Karpas-422 (cell line): ENCODE measurements around the gene PANK1. TPM values are rescaled to one million over a fixed set of nuclear protein-coding genes. Genes with fewer than 3 reads are reported as not detected.
A peak's percentile ranks its signal among the peaks of the same experiment; 100 is the strongest.

ENCODE experiments used
- DNase-seq: peaks from one replicate; pipeline ENCODE4 v3.0.0-alpha.2; 2015
- H2AFZ ChIP-seq: fragments of 200-600 bp; sonication (generic); 2 replicates; pipeline ENCODE4 v1.6.1; 2014; ENCODE audit warnings: antibody characterized with exemption, low read length, mixed read lengths
- H3K27ac ChIP-seq: fragments of 200-600 bp; sonication (generic); 2 replicates; pipeline ENCODE4 v1.5.1; 2014; ENCODE audit warnings: mild to moderate bottlenecking, low read length, moderate library complexity
- H3K27me3 ChIP-seq: fragments of 200-600 bp; sonication (generic); 2 replicates; pipeline ENCODE4 v1.6.1; 2014; ENCODE audit warnings: low read length, mixed read lengths
- H3K36me3 ChIP-seq: fragments of 200-600 bp; sonication (generic); 2 replicates; pipeline ENCODE4 v1.6.1; 2014; ENCODE audit warnings: low read length, mixed read lengths; ENCODE audit not compliant: insufficient read depth
- H3K4me1 ChIP-seq: fragments of 200-600 bp; sonication (generic); 2 replicates; pipeline ENCODE4 v1.6.1; 2014; ENCODE audit warnings: mild to moderate bottlenecking, low read length, mixed read lengths
- H3K4me2 ChIP-seq: fragments of 200-600 bp; sonication (generic); 2 replicates; pipeline ENCODE4 v1.6.1; 2014; ENCODE audit warnings: low read length, low read depth, mild to moderate bottlenecking; ENCODE audit not compliant: poor library complexity, severe bottlenecking
- H3K4me3 ChIP-seq: fragments of 200-600 bp; sonication (generic); 2 replicates; pipeline ENCODE4 v1.5.1; 2014; ENCODE audit warnings: mild to moderate bottlenecking, antibody characterized with exemption, low read length, mixed read lengths
- H3K79me2 ChIP-seq: fragments of 200-600 bp; sonication (generic); 2 replicates; pipeline ENCODE4 v1.6.1; 2014; ENCODE audit warnings: mild to moderate bottlenecking, low read length, mixed read lengths
- H3K9ac ChIP-seq: fragments of 200-600 bp; sonication (generic); 2 replicates; pipeline ENCODE4 v1.6.0; 2014; ENCODE audit warnings: low read length
- H3K9me2 ChIP-seq: fragments of 200-600 bp; sonication (generic), shearing (Covaris generic); replicated peaks from 2 replicates; pipeline ENCODE4 v1.6.0; 2014; ENCODE audit warnings: mild to moderate bottlenecking, low read length, moderate library complexity; ENCODE audit not compliant: insufficient read depth
- H3K9me3 ChIP-seq: fragments of 300-700, 200-600 bp; sonication (generic); 2 replicates; pipeline ENCODE4 v1.6.1; 2014; ENCODE audit warnings: low read length, mixed read lengths
- H4K20me1 ChIP-seq: fragments of 200-600 bp; sonication (generic); 2 replicates; pipeline ENCODE4 v1.6.1; 2014; ENCODE audit warnings: mild to moderate bottlenecking, antibody characterized with exemption, low read length, low read depth; ENCODE audit not compliant: insufficient read depth
- total RNA-seq: library from RNA; depleted of rRNA; stranded (reverse); fragments of >200 nt; shearing (Covaris generic); gene quantifications from 2 replicates; pipeline ENCODE4 v1.2.3, GENCODE V29; 2014; ENCODE audit warnings: low replicate concordance

Gene PANK1
- total RNA-seq, 1 experiment from 2014 or later = 8.1 TPM

DNA sequence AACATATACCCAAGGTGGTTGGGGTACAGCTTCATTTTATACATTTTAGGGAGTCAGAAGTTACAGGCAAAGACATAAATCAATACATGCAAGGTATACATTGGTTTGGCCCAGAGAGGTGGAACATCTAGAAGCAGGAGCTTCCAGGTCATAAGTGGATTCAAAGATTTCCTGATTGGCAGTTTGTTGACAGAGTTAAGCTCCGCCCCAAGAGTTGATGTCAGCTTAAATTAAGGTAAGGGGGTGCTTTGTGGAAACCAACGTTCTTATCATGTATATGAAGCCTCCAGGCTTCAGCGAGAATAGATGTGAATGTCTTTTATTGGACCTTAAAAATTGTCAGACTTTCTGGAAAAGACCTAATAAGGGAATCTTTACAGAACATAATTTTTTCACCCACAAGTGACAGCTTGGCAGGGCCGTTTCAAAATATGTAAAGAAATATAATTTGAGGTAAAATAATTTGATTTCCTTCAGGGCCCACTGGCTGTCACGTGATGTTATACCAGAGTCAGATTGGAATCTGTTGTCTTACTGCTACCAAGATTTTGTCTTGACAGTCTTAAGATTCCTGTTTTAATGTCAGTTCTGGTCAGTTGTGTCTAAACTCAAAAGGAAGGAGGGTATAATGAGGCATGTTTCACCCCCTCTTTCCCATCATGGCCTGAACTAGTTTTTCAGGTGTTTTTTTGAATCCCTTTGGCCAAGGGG, 6.3 kb upstream of the PANK1 start:
- Histone ChIP-seq H3K79me2 (no peaks in the 10 kb centered on the region), H3K27ac (no peak overlapping the region), H3K9me2 (no peaks in the 10 kb centered on the region), H3K4me1 (peaks cover 28% of the 10 kb centered on the region), H3K9me3 (no peaks in the 10 kb centered on the region), H3K36me3 (no peaks in the 10 kb centered on the region), H2AFZ (no peak overlapping the region), H4K20me1 (no peaks in the 10 kb centered on the region), H3K9ac (no peak overlapping the region), H3K4me2 (no peak overlapping the region), H3K4me3 (no peak overlapping the region), H3K27me3 (no peaks in the 10 kb centered on the region)
- DNase-seq = no peak

DNA sequence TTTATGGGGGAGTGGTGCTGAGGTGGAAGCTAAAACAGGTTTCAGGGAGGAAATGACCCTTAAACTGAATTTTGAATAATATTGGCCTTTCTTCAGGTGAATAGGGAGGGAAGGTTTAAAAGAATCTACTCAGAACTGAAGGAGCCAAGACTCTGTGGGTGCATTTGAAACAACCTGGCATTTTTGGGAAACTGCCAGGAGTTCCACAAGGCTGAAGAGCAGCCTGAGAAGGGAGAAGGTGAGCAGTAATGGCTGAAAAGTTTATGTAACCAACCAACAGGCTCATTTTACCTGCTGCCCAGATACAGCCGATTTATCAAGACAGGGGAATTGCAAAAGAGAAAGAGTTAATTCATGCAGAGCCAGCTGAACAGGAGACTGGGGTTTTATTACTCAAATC, 4.0 kb upstream of the PANK1 start:
- Histone ChIP-seq H3K36me3 (no peaks in the 10 kb centered on the region), H3K27ac (no peak overlapping the region)
- no peak for DNase-seq

DNA sequence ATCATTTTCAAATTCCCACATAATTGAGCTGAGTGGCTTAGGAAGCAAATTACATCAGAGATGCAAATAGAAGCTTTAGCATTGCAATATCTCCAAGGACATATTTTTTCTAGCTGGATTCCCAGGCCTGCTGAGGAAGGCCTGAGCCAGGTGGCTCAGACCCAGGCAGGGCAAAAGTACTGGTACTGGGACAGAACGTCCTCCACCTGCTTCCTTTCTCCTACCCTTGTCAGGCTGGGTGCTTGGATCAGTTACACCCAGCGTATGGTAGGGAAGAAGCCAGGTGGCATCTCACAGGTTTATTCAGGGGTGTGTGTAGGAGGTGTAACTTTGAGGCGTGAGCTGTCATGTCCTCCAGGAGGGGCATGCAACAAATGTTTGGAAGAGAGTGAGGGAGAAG, 3.0 kb upstream of the PANK1 start:
- Histone ChIP-seq H3K9ac (no peak overlapping the region), H3K27ac (no peak overlapping the region), H3K36me3 (no peaks in the 10 kb centered on the region), H3K9me2 (no peaks in the 10 kb centered on the region), H3K79me2 (peaks cover 6% of the 10 kb centered on the region), H3K4me1 (peaks cover 33% of the 10 kb centered on the region), H3K27me3 (no peaks in the 10 kb centered on the region), H4K20me1 (no peaks in the 10 kb centered on the region), H2AFZ (no peak overlapping the region), H3K4me3 (no peak overlapping the region), H3K4me2 (no peak overlapping the region), H3K9me3 (no peaks in the 10 kb centered on the region)
- no peak for DNase-seq

More for the DNA sequence above, 4.0 kb upstream of the PANK1 start:
- H3K9me2 ChIP-seq = no peaks in the 10 kb centered on the region
- H3K79me2 ChIP-seq = no peaks in the 10 kb centered on the region
- H3K4me2 ChIP-seq = no peak overlapping the region
- H3K27me3 ChIP-seq = no peaks in the 10 kb centered on the region
- H3K9me3 ChIP-seq = no peaks in the 10 kb centered on the region
- no peak overlapping the region for H3K9ac ChIP-seq
- no peak overlapping the region for H3K4me3 ChIP-seq
- peaks cover 30% of the 10 kb centered on the region for H3K4me1 ChIP-seq
- H4K20me1 ChIP-seq = no peaks in the 10 kb centered on the region
- no peak overlapping the region for H2AFZ ChIP-seq

DNA sequence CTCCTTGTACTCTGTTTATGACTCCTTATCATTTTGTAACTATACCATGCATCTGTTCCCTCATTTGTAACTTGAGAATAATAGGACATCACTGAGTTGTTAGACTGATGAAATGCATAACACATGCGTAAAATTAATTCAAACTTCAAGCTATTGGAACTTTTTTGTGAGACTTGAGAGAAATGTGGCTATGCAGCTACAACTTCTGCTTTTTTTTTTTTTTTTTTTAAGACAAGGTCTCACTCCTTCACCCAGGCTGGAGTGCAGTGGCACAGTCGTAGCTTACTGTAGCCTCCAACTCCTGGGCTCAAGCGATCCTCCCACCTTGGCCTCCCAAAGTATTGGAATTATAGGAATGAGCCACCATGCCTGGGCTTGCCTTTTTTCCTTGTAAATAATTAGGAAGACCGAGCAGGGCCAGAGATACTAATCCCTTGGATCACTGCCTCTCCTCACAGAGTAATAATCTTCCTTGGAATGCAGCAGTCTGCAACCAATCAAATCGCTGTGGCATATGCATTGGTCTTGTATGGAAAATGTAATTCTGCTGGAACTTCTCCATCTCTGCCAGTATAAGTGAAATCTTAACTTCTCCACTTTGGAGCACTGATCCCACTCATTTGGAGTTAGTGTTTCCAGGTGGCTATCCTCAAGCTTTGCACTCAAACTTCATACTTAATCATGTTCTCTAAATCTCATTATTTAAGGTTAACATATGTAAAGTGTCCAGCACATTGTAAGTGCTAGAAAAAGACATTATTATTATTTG, 2.0 kb upstream of the PANK1 start:
- no peaks in the 10 kb centered on the region for H3K9me3 ChIP-seq
- H3K9me2 ChIP-seq = no peaks in the 10 kb centered on the region
- peak overlapping the region; percentile 85; the same call in 1 of the 2 replicates for H3K9ac ChIP-seq
- H4K20me1 ChIP-seq = no peaks in the 10 kb centered on the region
- peaks cover 35% of the 10 kb centered on the region for H3K4me1 ChIP-seq
- no peaks in the 10 kb centered on the region for H3K27me3 ChIP-seq
- H2AFZ ChIP-seq = no peak overlapping the region; the same call in 1 of the 2 replicates
- H3K27ac ChIP-seq = no peak overlapping the region
- H3K79me2 ChIP-seq = peaks cover 16% of the 10 kb centered on the region
- no peaks in the 10 kb centered on the region for H3K36me3 ChIP-seq
- DNase-seq = peak; percentile 49
- H3K4me3 ChIP-seq = no peak overlapping the region
- peak overlapping the region; percentile 77 for H3K4me2 ChIP-seq

DNA sequence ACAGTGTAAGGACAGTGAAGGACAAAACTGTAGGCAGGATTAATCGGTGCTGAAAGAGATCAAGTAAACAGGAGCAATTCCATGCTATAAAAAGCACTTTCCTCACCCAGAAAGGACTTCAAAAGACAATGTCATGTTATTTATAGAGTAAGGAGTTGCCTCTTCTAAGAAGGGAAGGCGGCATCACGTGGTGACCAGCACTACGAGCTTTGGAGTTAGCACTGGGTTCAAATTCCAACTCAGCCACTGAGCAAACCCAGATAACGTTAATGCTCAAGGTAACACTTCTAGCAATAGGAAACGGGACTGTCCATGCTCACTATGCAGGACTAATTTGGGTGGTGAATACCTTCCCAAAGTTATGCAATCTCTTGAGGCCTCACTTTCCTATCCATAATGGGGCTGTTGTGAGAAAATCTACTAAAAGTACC, 715 bp upstream of the PANK1 start:
- H3K4me1 ChIP-seq = peaks cover 30% of the 10 kb centered on the region
- peak overlapping the region; percentile 83 for H3K27ac ChIP-seq
- H3K36me3 ChIP-seq = no peaks in the 10 kb centered on the region
- no peaks in the 10 kb centered on the region for H3K9me2 ChIP-seq
- peak overlapping the region; percentile 85 for H3K9ac ChIP-seq
- no peaks in the 10 kb centered on the region for H3K27me3 ChIP-seq
- peak overlapping the region; percentile 84 for H3K4me3 ChIP-seq
- no peaks in the 10 kb centered on the region for H3K9me3 ChIP-seq
- no peaks in the 10 kb centered on the region for H4K20me1 ChIP-seq
- H2AFZ ChIP-seq = peak overlapping the region; percentile 63; the same call in 1 of the 2 replicates
- H3K79me2 ChIP-seq = peaks cover 28% of the 10 kb centered on the region
- peak overlapping the region; percentile 77 for H3K4me2 ChIP-seq
- DNase-seq = peak; percentile 44

DNA sequence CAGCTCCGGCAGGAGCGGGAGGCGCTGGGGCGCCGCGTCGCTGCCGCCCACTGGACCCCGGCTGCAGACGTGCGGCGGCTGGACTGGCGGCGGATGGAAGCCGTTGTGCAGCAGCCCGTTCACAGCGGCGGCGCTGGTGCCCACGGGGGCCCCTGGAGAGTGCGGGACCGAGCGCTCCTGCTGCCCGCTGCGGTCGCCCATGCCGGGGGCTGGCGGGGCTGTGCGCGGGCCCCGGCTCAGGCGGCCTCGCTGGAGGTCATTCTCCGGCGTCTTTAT, 413 bp downstream of the PANK1 start:
- Histone ChIP-seq H3K9me2 (no peaks in the 10 kb centered on the region), H3K27ac (peak overlapping the region; percentile 83), H3K79me2 (peaks cover 40% of the 10 kb centered on the region), H2AFZ (0 out of 2 replicates have a peak overlapping the region, but pooled peaks have one; percentile 14), H3K4me2 (peak overlapping the region; percentile 77), H3K9ac (peak overlapping the region; percentile 85), H4K20me1 (no peaks in the 10 kb centered on the region), H3K4me3 (peak overlapping the region; percentile 84), H3K4me1 (peaks cover 30% of the 10 kb centered on the region), H3K9me3 (no peaks in the 10 kb centered on the region), H3K36me3 (no peaks in the 10 kb centered on the region), H3K27me3 (no peaks in the 10 kb centered on the region)
- DNase-seq = no peak

DNA sequence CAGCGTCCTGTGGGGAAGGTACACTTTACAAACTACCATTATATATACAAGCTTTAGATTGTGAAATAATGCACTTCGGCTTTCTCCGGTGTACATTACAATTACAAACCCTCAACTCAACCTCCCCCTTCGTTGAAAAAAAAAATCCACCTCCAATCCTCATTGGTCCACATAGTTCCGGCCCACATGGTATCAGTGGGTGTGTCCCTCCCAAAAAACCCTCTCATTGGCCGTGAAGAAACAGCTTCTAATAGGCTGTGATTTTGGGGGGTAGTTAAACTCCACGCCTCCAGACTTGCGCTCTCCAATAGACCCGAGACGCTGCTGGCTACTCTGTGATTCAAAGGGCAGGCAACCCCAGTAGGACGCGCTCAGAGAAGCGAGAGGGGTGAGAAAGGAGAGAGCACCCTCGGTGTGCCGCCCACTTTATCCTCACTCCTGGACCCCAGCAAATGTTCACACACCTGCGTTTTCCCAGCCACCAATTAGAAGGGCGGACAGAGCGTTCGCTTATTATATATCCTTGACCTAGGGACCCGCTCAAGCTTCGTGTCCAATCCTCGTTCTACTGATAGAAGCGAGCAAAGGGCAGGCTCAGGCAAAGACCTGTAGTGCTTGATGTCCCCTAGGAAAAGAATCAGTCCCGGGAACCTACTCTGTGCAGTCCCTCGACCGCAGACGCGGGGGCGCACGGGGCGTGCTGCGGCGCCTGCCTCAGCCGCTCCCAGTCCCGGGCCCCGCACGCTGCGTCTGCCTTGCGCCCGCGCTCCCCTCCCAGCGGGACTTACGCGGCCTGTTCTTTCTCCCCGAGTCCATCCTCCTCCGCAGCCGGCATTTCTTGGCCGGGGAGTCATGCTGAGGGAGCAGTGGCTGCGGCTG, 991 bp downstream of the PANK1 start:
- Histone ChIP-seq H3K9me3 (no peaks in the 10 kb centered on the region), H3K79me2 (peaks cover 45% of the 10 kb centered on the region), H3K4me1 (peaks cover 30% of the 10 kb centered on the region), H3K27me3 (no peaks in the 10 kb centered on the region), H3K27ac (peak overlapping the region; percentile 83), H2AFZ (0 out of 2 replicates have a peak overlapping the region, but pooled peaks have one; percentile 14), H4K20me1 (no peaks in the 10 kb centered on the region), H3K36me3 (no peaks in the 10 kb centered on the region), H3K4me2 (peak overlapping the region; percentile 77), H3K4me3 (peak overlapping the region; percentile 84), H3K9ac (peak overlapping the region; percentile 85), H3K9me2 (no peaks in the 10 kb centered on the region)
- DNase-seq = peak; percentile 96

DNA sequence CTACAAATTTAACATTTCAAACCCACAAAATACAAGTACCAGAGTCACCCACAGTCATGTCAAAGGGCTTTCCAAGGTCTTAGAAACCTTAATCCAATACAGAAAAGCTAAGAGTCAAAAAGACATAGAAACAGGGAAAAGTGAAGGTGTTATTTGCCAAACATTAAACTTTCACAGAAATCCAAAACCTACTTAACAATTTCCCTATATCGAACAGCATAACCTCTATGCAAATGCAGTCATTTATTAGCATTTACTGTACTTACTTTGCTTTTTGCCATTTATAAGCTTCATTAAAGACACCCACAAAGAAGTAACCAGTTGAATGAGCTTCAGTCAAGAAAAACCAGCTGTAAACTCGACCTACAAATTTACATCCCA, 1.6 kb downstream of the PANK1 start:
- H3K27me3 ChIP-seq = no peaks in the 10 kb centered on the region
- peak overlapping the region; percentile 84 for H3K4me3 ChIP-seq
- no peaks in the 10 kb centered on the region for H4K20me1 ChIP-seq
- H3K9me3 ChIP-seq = no peaks in the 10 kb centered on the region
- no peak overlapping the region for H2AFZ ChIP-seq
- H3K4me1 ChIP-seq = peaks cover 30% of the 10 kb centered on the region
- 0 out of 2 replicates have a peak, but pooled peaks cover 4% of the 10 kb centered on the region for H3K36me3 ChIP-seq
- H3K9me2 ChIP-seq = no peaks in the 10 kb centered on the region
- no peak for DNase-seq
- H3K79me2 ChIP-seq = peaks cover 52% of the 10 kb centered on the region
- peak overlapping the region; percentile 71 for H3K4me2 ChIP-seq
- H3K27ac ChIP-seq = peak overlapping the region; percentile 64
- H3K9ac ChIP-seq = peak overlapping the region; percentile 51
